GM19193 (cell line): ENCODE data around the gene TUBB4B.
A peak's percentile ranks its signal among the peaks of the same experiment; 100 is the strongest.

Experiments used
- POLR2A ChIP-seq: IDR thresholded peaks from 4 replicates; pipeline ENCODE4 v1.6.1; 2011; ENCODE audit not compliant: insufficient read depth, insufficient read length; ENCODE audit errors: extremely low read depth

The TUBB4B gene

DNA sequence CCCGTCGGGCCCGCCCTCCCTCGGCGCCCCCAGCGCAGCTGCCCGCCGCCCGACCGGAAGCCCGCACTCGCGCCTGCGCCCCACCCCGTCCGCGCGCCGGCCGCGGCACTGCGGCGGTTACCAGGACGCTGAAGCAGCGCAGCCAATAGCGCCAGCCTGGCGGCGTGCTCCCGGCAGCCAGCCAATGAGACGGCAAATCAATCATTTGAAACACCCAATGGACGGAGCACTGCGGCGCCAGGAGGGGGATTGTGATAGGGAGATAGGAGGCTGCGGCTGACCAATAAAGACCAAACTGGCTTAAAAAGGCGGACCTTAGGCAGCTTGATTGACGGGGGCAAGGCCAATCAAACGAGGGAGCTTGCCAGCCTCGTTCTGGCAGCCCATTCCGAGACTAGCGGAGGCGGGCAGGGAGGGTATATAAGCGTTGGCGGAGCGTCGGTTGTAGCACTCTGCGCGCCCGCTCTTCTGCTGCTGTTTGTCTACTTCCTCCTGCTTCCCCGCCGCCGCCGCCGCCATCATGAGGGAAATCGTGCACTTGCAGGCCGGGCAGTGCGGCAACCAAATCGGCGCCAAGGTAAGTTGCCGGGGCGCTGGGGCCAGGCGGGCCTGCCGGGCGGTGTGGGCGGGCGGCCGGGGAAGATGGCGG is at the start of gene TUBB4B:
Gene TUBB4B, plus strand, starts transcription at position 447 of the 649 bp plus-strand sequence. Its CDS starts 74 bp downstream, at position 521.
- TF ChIP-seq POLR2A: peak; percentile 100

GRCh38 chr9:137191691-137192447 is 49.2 kb upstream of the TUBB4B start:
- no peak for TF ChIP-seq POLR2A

GRCh38 chr9:137192448-137192780 is 48.7 kb upstream of the TUBB4B start:
- no peak for TF ChIP-seq POLR2A

DNA sequence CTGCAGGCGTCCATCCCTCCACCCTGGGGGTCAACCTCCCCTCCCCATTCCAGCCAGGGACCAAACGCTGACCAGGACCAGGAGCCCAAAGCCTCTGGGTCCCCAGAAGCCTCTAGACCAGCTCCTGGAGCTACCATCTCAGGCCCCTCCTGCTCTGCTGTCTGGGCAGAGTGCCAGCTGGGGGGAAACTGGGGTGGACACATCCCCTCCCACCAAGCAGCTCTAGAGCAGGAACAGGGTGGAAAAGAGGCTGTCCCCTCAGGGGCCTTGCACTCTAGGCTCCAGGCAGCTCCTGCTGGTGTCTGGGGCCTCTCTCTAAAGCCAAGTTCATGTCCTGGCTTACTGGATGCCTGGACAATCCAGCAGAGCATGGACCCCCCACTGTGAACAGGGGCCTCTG is 48.2 kb upstream of the TUBB4B start:
- TF ChIP-seq POLR2A: no peak

GRCh38 chr9:137193771-137194170 is 47.3 kb upstream of the TUBB4B start:
- TF ChIP-seq POLR2A: no peak

DNA sequence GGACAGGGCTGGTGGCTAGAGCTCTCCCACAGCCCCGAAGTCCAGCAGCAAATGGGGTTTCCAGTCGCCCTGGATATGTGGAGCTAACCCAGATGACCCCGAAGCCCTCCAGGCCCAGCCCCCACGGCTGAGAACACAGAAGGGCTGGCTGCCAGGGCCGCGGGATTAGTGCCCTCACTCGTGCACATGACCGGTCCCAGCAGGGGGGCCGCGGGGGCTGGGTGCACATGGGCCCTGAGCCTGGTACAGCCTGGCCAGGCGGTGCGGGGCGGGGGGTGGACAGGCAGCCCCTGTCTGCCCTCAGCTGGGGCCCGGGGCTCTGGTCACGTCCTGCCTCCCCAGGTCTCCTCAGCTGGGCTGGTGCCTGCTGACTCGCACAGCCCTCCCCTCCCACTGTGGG is 46.7 kb upstream of the TUBB4B start:
- TF ChIP-seq POLR2A: no peak

GRCh38 chr9:137194909-137195308 is 46.2 kb upstream of the TUBB4B start:
- TF ChIP-seq POLR2A: no peak

GRCh38 chr9:137195525-137196220 is 45.4 kb upstream of the TUBB4B start:
- no peak for TF ChIP-seq POLR2A

GRCh38 chr9:137198051-137198901 is 42.8 kb upstream of the TUBB4B start:
- no peak for TF ChIP-seq POLR2A

DNA sequence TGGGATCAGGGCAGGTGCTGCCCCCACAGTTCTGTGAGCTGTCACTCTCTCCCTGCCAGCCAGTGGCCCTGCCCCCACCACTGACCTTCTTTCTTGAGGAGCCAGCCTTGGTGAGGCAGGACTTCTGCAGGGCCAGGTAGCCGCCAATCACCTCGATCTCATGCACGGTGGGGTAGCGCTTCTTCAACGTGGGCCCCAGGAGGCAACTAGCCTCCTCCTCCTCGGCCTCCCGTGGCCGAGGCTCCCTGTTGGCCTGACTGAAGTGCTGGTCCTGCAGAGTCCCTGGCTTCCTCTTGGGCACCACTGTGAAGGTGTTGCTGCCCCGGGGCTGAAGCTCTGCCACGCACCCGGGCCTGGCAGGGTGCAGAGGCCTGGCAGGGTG is 42.2 kb upstream of the TUBB4B start:
- TF ChIP-seq POLR2A: no peak

- TF ChIP-seq POLR2A: no peak
Measured at GRCh38 chr9:137199411-137200121, 41.5 kb upstream of the TUBB4B start.

- TF ChIP-seq POLR2A: peak; percentile 93
Measured at GRCh38 chr9:137200311-137201204, 40.5 kb upstream of the TUBB4B start, which contains the start of gene TPRN. Gene TPRN, minus strand, starts transcription at chr9:137200741. Its CDS starts 30 bp downstream, at chr9:137200711.

DNA sequence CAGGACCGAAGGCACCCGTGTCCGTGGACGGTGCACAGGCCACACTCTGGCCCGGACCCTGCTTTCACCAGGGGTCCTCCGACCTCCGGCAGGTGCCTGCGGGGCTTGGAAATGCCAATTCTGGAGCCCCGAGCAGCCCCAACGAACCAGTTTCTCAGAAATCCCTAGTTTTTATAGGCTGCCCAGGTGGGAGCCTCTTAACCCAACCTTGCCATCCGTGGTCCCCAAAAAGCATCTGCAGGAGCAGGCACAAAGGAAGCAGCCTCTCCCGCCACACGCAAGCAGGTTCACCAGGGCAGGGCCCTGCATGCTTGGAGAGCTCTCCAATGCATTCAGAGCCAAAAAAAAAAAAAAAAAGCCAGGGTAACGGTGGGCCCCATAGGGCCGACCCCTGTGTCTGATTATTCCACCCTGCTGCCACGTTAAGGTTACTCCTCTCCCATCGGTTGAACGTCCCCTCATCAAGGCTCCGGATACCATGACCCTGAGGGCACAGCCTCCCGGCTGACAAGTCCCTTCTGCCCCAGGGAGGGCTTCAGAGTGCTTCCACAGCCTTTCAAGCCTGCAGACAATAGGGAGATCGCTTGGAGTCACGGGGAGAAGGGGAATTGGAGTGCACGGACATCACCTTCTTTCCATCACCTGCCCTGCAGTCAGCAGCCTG is 39.8 kb upstream of the TUBB4B start:
- no peak for TF ChIP-seq POLR2A

- no peak for TF ChIP-seq POLR2A
Measured at GRCh38 chr9:137202966-137203365, 38.1 kb upstream of the TUBB4B start.
